Right lobe of liver (tissue), 4 donors: ENCODE results near the gene LRRTM4.

ENCODE experiments used
- CTCF ChIP-seq, 4 donors: fragments of 200-600 bp in 3 of 4; fragments of 450-650 bp in 1 of 4; IDR thresholded peaks; one replicate each; pipeline versions ENCODE4 v1.5.1 to v1.8.0; 2016 to 2022; ENCODE audit warnings: antibody characterized with exemption in 4 of 4, mild to moderate bottlenecking in 2 of 4
- POLR2A ChIP-seq: fragments of 450-650 bp; IDR thresholded peaks from one replicate; pipeline ENCODE4 v1.6.1; 2017; ENCODE audit warnings: antibody characterized with exemption, mild to moderate bottlenecking
- donor health status: DM: no; HTN: no; CAD: no.
- donor health status: DM: no; HTN: no; CAD: no.
- donor health status: DM: no; HTN: yes; CAD: no.

GRCh38 chr2:77095096-77095495 lies 427.1 kb downstream of the LRRTM4 start:
- TF ChIP-seq POLR2A (no peak), CTCF (IDR thresholded peaks at IDR 0.05) (no peak)
